Measurements from ENCODE around the gene TYRP1. TPM values are rescaled to one million over a fixed set of nuclear protein-coding genes. Genes with fewer than 3 reads are reported as not detected.
A peak's percentile ranks its signal among the peaks of the same experiment; 100 is the strongest.

TYRP1 gene
- total RNA-seq, 6 experiments from 2014 or later: not detected

GRCh38 chr9:12698986-12699385 lies 5.8 kb downstream of the TYRP1 start:
- no peak for DNase-seq
- intact Hi-C loops (cut with DNase I): no loop called here

GRCh38 chr9:12699529-12699928 lies 6.3 kb downstream of the TYRP1 start:
- peak in 1 of 4 donors; percentile 30 for ATAC-seq
- H3K4me3 ChIP-seq: no peak overlapping the region
- no peak for TF ChIP-seq POLR2A (IDR thresholded peaks at IDR 0.05)
- TF ChIP-seq CTCF (IDR thresholded peaks at IDR 0.05): no peak

More at GRCh38 chr9:12698986-12699385, 5.8 kb downstream of the TYRP1 start:
- 60% methylated on average over 1 of the region's 1 CpG for WGBS (ENCODE audit: insufficient coverage, low coverage, low lambda C conversion rate, missing lambda C conversion rate)
- Histone ChIP-seq H3K4me3 (no peak overlapping the region), H3K9me3 (no peaks in the 10 kb centered on the region), H3K4me1 (no peaks in the 10 kb centered on the region), H3K27ac (peak overlapping the region in 1 of 3 donors; percentile 7), H3K36me3 (no peaks in the 10 kb centered on the region), H3K27me3 (no peaks in the 10 kb centered on the region)
- TF ChIP-seq POLR2A (IDR thresholded peaks at IDR 0.05) (no peak), CTCF (IDR thresholded peaks at IDR 0.05) (no peak)
- no peak for ATAC-seq

GRCh38 chr9:12701126-12701525 lies 7.9 kb downstream of the TYRP1 start:
- H3K4me3 ChIP-seq: no peak overlapping the region
- no peak for DNase-seq
- no peak overlapping the region for H3K27ac ChIP-seq
- no peak for ATAC-seq
- H3K9me3 ChIP-seq: no peaks in the 10 kb centered on the region
- TF ChIP-seq POLR2A (IDR thresholded peaks at IDR 0.05) (no peak), CTCF (IDR thresholded peaks at IDR 0.05) (no peak)
- intact Hi-C loops (cut with DNase I): no loop called here
- no peaks in the 10 kb centered on the region for H3K4me1 ChIP-seq
- H3K27me3 ChIP-seq: no peaks in the 10 kb centered on the region
- no peaks in the 10 kb centered on the region for H3K36me3 ChIP-seq

More at GRCh38 chr9:12699529-12699928, 6.3 kb downstream of the TYRP1 start:
- intact Hi-C loops (cut with DNase I): no loop called here
- Histone ChIP-seq H3K4me1 (no peaks in the 10 kb centered on the region), H3K27me3 (no peaks in the 10 kb centered on the region), H3K9me3 (no peaks in the 10 kb centered on the region), H3K36me3 (no peaks in the 10 kb centered on the region), H3K27ac (no peak overlapping the region)
- DNase-seq: no peak

GRCh38 chr9:12702160-12702758 lies 9.1 kb downstream of the TYRP1 start:
- Histone ChIP-seq H3K27me3 (no peaks in the 10 kb centered on the region), H3K36me3 (no peaks in the 10 kb centered on the region), H3K9me3 (no peaks in the 10 kb centered on the region), H3K27ac (no peak overlapping the region), H3K4me1 (no peaks in the 10 kb centered on the region), H3K4me3 (no peak overlapping the region)
- WGBS (ENCODE audit: insufficient coverage, low coverage, low lambda C conversion rate, missing lambda C conversion rate): 16% methylated on average over 6 of the region's 6 CpGs
- DNase-seq (peak; percentile 35 to 50 (median 38)), ATAC-seq (peak; percentile 93 to 96 (median 93))
- intact Hi-C loops (cut with DNase I): no loop called here
- TF ChIP-seq CTCF (IDR thresholded peaks at IDR 0.05): peak; percentile 50 to 63 (median 58)
- no peak for TF ChIP-seq POLR2A (IDR thresholded peaks at IDR 0.05)

- TF ChIP-seq CTCF (IDR thresholded peaks at IDR 0.05): no peak
- no peak for TF ChIP-seq POLR2A (IDR thresholded peaks at IDR 0.05)
- Histone ChIP-seq H3K27me3 (no peaks in the 10 kb centered on the region), H3K4me3 (no peak overlapping the region), H3K36me3 (no peaks in the 10 kb centered on the region), H3K27ac (no peak overlapping the region), H3K4me1 (no peaks in the 10 kb centered on the region), H3K9me3 (no peaks in the 10 kb centered on the region)
- intact Hi-C loops (cut with DNase I): no loop called here
- 8% methylated on average over 1 of the region's 1 CpG for WGBS (ENCODE audit: insufficient coverage, low coverage, low lambda C conversion rate, missing lambda C conversion rate)
- ATAC-seq (no peak), DNase-seq (no peak)
Observed at GRCh38 chr9:12703996-12704395, 10.8 kb downstream of the TYRP1 start.
